GM12878 (cell line): ENCODE data around the gene ELL2. TPM values are rescaled to one million over a fixed set of nuclear protein-coding genes. Genes with fewer than 3 reads are reported as not detected.

ENCODE experiments used
- ATAC-seq: fragments of 200-7000 bp; cut with Tn5 transposase; 3 replicates; pipeline ENCODE4 v1.9.1; 2020; ENCODE audit warnings: mild to moderate bottlenecking, moderate library complexity
- BruUV-seq: library from RNA; stranded (reverse); fragments of 400-500 nt; replicated peaks from 2 replicates; lab custom pipeline; 2021; lab: Mats Ljungman, UMichigan
- CTCF ChIA-PET: fragments of 300-600 bp; sonication (Branson Sonifier 250); formaldehyde crosslinking; extraction: SDS; loops from one replicate; lab custom pipeline; 2021; ENCODE audit warnings: inconsistent platforms; lab: Yijun Ruan, JAX
- POLR2A ChIA-PET: fragments of 350-600 bp; formaldehyde crosslinking; extraction: SDS; loops from one replicate; lab custom pipeline; 2021; ENCODE audit warnings: inconsistent platforms; lab: Charles Lee
- RAD21 ChIA-PET: fragments of 300-600 bp; sonication (Branson Sonifier 250); formaldehyde crosslinking; loops from one replicate; lab custom pipeline; 2023; ENCODE audit warnings: antibody characterized with exemption; ENCODE audit not compliant: unreplicated experiment; lab: Charles Lee
- SMC1A ChIA-PET: fragments of 300-600 bp; sonication (Branson Sonifier 250); formaldehyde crosslinking; loops from one replicate; lab custom pipeline; 2023; ENCODE audit not compliant: unreplicated experiment, uncharacterized antibody; lab: Charles Lee
- DNase-seq: peaks from one replicate; pipeline ENCODE4 v3.0.0-alpha.2; 2011; ENCODE audit warnings: low read depth, low spot score
- FAIRE-seq: peaks from 3 replicates; lab custom pipeline; 2011; peaks lifted over from hg19 to GRCh38; lab: Jason Lieb, UNC
- H2AFZ ChIP-seq: 2 replicates; pipeline ENCODE4 v1.6.0; 2011; ENCODE audit warnings: low read depth, low read length, control low read depth; ENCODE audit not compliant: control insufficient read depth
- H3K27ac ChIP-seq: 2 replicates; pipeline ENCODE4 v1.5.1; 2011; ENCODE audit warnings: control low read depth; ENCODE audit not compliant: control insufficient read depth, insufficient read depth
- H3K27me3 ChIP-seq, 2 experiments: replicated peaks in 1 of 2; 2 replicates each; pipeline versions ENCODE4 v1.6.0 to v1.6.1; 2011; ENCODE audit warnings: low read length in 1 of 2; ENCODE audit not compliant: control insufficient read depth in 2 of 2, insufficient read depth in 2 of 2
- H3K36me3 ChIP-seq, 2 experiments: 2 replicates each; pipeline ENCODE4 v1.5.1; 2011; ENCODE audit warnings: low read length in 1 of 2; ENCODE audit not compliant: control insufficient read depth in 2 of 2, insufficient read depth in 2 of 2
- H3K4me1 ChIP-seq: 2 replicates; pipeline ENCODE4 v1.6.1; 2011; ENCODE audit warnings: mild to moderate bottlenecking, low read length, moderate library complexity, mixed read lengths; ENCODE audit not compliant: control insufficient read depth, insufficient read depth
- H3K4me2 ChIP-seq: 2 replicates; pipeline ENCODE4 v1.6.0; 2011; ENCODE audit warnings: control low read depth; ENCODE audit not compliant: control insufficient read depth, insufficient read depth
- H3K4me3 ChIP-seq: fragments of 200-600 bp; sonication (generic); 2 replicates; pipeline ENCODE4 v1.5.1; 2016
- H3K79me2 ChIP-seq: 2 replicates; pipeline ENCODE4 v1.6.0; 2011; ENCODE audit warnings: low read length; ENCODE audit not compliant: control insufficient read depth, insufficient read depth
- H3K9ac ChIP-seq: 2 replicates; pipeline ENCODE4 v1.8.0; 2011; ENCODE audit warnings: low read length, control low read depth, mixed read lengths; ENCODE audit not compliant: control insufficient read depth, insufficient read depth
- H3K9me3 ChIP-seq: replicated peaks from 3 replicates; pipeline ENCODE4 v1.5.1; 2011; ENCODE audit warnings: mild to moderate bottlenecking, low read length; ENCODE audit not compliant: control insufficient read depth, insufficient read depth
- H4K20me1 ChIP-seq: 2 replicates; pipeline ENCODE4 v1.6.0; 2011; ENCODE audit not compliant: control insufficient read depth, insufficient read depth
- SMARCA5 ChIP-seq: fragments of 450-650 bp; IDR thresholded peaks from 2 replicates; pipeline ENCODE4 v1.6.1; 2017; ENCODE audit warnings: mild to moderate bottlenecking
- WGBS: methylation state at CpG from one replicate; pipeline ENCODE4 v1.1.6; 2016; ENCODE audit warnings: low lambda C conversion rate; ENCODE audit not compliant: insufficient replicate concordance, insufficient coverage; ENCODE audit errors: missing lambda C conversion rate; 5-methylcytosine and 5-hydroxymethylcytosine counted together
- in situ Hi-C: fragments of 300-500 bp; cut with MboI; formaldehyde crosslinking; loops from 9 replicates; pipeline ENCODE4 v1.14.3; 2018; ENCODE audit warnings: mixed read lengths
- intact Hi-C: fragments of 100-400 bp; cut with micrococcal nuclease; formaldehyde crosslinking; loops from one replicate; pipeline ENCODE4 v1.14.2; 2022; ENCODE audit not compliant: unreplicated experiment
- polyA plus RNA-seq, 11 experiments: library from polyadenylated mRNA; depleted of rRNA in 4 of 11; unstranded in 6 of 11; stranded (reverse) in 5 of 11; fragments of >200 nt; fragmentation: Nextera tagmentation in 4 of 11; fragmentation: Illumina TruSeq in 1 of 11; extraction: Ambion mirVana in 4 of 11; extraction: Trizol in 1 of 11; gene quantifications; 1 replicate in 1 of 11; 2 replicates in 10 of 11; pipeline versions ENCODE4 v1.2.1 to v1.2.3, GENCODE V29; 2011 to 2016; ENCODE audit warnings: inconsistent platforms in 2 of 11, missing spikeins in 2 of 11, low read depth in 1 of 11
- total RNA-seq, 4 experiments: library from RNA; depleted of rRNA in 3 of 4; stranded (reverse); fragments of >200 nt in 3 of 4; fragmentation: Illumina TruSeq in 1 of 4; extraction: Trizol in 1 of 4; gene quantifications; 2 replicates each; pipeline versions ENCODE4 v1.2.1 to v1.2.3, GENCODE V29; 2013 to 2021
- TF ChIP-seq, protein P1 (sequence below): IDR thresholded peaks from 2 replicates; pipeline ENCODE4 v1.6.1; 2012; ENCODE audit warnings: improper control_type of control experiment, low read depth, low read length; ENCODE audit not compliant: insufficient replicate concordance
- TF ChIP-seq, protein P2 (sequence below): fragments of 450-650 bp; formaldehyde crosslinking; IDR thresholded peaks from 2 replicates; pipeline ENCODE4 v1.5.0; 2022; ENCODE audit warnings: mild to moderate bottlenecking, missing genetic modification characterization

ELL2 gene
- total and polyA plus RNA-seq, 10 of the 15 experiments (the other 5 are each of a cell fraction or from before 2014, with no cell fraction given) = 24.2 to 91.4 (median 57.4) TPM

DNA sequence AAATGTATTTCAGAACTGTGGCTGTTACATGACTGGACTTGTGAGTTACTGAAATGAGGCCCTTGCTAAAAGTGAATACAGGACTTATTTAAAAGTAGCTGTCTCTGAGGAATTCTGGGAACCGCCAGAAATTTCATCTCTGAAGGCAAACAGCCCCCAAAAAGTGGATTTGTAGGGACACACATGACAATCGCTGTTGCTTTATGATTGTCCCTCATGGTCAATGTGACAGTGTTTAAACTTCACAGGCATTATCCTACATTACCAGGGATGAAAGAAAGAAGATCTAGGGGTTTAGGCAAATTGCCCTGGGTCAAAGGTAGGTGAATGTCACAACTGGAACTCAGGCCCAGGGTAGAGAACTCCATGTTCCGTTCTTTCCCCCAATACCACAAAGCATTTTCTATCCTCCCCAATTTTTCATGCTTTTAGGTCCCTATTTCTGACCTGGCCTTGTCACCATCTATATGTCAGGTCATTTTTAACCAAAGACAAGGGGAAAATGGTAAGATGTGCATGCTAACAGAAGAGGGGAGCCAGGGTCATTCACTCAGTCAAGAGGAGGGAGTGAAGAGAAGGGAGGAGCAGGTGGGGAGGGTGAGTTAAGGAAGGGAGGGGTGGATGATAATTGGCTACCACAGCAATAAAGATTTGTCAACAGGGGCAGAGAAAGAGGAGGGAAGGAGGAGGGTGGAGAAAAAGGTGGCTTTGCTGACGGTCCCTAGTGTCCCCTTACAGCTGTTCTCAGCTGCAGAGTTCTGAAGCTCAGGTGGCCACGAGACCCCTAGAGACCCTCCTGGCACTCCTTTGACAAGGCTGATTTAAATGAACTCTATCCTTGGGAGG is 81.3 kb downstream of the ELL2 start:
- no peak overlapping the region for H2AFZ ChIP-seq
- FAIRE-seq (no peak), DNase-seq (no peak), ATAC-seq (no peak)
- H3K4me1 ChIP-seq = peaks cover 12% of the 10 kb centered on the region; the same call in 1 of the 2 replicates
- no peaks in the 10 kb centered on the region for H3K79me2 ChIP-seq
- ChIA-PET SMC1A (interaction anchor here (0.9 to 4.5 kb wide), 10 partner anchors 10 to 560 kb away, joined by 3 to 29 read pairs (median 5); no protein-coding TSS in a partner anchor), CTCF (interaction anchor here (1.0 to 3.2 kb wide), 6 partner anchors 10 to 457 kb away, joined by 3 to 23 read pairs (median 4); no protein-coding TSS in a partner anchor), POLR2A (interaction anchor here (4.2 kb wide), 1 partner anchor 10 kb away, joined by 16 read pairs; no protein-coding TSS in a partner anchor), RAD21 (interaction anchor here (1.0 to 2.8 kb wide), 5 partner anchors 10 to 82 kb away, joined by 3 to 16 read pairs (median 7); partner anchors contain the start of gene ELL2)
- BruUV-seq = no TSS peak
- H4K20me1 ChIP-seq = no peaks in the 10 kb centered on the region
- no peak overlapping the region for H3K9ac ChIP-seq
- no peaks in the 10 kb centered on the region for H3K36me3 ChIP-seq
- no peak overlapping the region for H3K4me3 ChIP-seq
- no peak overlapping the region for H3K27ac ChIP-seq
- H3K9me3 ChIP-seq = no peaks in the 10 kb centered on the region; the same call in 2 of the 3 replicates
- intact Hi-C loops = no loop called here
- WGBS = 68% methylated on average over 5 of the region's 5 CpGs
- no peak for TF ChIP-seq SMARCA5
- TF ChIP-seq, protein P1, sequence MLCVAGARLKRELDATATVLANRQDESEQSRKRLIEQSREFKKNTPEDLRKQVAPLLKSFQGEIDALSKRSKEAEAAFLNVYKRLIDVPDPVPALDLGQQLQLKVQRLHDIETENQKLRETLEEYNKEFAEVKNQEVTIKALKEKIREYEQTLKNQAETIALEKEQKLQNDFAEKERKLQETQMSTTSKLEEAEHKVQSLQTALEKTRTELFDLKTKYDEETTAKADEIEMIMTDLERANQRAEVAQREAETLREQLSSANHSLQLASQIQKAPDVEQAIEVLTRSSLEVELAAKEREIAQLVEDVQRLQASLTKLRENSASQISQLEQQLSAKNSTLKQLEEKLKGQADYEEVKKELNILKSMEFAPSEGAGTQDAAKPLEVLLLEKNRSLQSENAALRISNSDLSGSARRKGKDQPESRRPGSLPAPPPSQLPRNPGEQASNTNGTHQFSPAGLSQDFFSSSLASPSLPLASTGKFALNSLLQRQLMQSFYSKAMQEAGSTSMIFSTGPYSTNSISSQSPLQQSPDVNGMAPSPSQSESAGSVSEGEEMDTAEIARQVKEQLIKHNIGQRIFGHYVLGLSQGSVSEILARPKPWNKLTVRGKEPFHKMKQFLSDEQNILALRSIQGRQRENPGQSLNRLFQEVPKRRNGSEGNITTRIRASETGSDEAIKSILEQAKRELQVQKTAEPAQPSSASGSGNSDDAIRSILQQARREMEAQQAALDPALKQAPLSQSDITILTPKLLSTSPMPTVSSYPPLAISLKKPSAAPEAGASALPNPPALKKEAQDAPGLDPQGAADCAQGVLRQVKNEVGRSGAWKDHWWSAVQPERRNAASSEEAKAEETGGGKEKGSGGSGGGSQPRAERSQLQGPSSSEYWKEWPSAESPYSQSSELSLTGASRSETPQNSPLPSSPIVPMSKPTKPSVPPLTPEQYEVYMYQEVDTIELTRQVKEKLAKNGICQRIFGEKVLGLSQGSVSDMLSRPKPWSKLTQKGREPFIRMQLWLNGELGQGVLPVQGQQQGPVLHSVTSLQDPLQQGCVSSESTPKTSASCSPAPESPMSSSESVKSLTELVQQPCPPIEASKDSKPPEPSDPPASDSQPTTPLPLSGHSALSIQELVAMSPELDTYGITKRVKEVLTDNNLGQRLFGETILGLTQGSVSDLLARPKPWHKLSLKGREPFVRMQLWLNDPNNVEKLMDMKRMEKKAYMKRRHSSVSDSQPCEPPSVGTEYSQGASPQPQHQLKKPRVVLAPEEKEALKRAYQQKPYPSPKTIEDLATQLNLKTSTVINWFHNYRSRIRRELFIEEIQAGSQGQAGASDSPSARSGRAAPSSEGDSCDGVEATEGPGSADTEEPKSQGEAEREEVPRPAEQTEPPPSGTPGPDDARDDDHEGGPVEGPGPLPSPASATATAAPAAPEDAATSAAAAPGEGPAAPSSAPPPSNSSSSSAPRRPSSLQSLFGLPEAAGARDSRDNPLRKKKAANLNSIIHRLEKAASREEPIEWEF = no peak
- TF ChIP-seq, protein P2, sequence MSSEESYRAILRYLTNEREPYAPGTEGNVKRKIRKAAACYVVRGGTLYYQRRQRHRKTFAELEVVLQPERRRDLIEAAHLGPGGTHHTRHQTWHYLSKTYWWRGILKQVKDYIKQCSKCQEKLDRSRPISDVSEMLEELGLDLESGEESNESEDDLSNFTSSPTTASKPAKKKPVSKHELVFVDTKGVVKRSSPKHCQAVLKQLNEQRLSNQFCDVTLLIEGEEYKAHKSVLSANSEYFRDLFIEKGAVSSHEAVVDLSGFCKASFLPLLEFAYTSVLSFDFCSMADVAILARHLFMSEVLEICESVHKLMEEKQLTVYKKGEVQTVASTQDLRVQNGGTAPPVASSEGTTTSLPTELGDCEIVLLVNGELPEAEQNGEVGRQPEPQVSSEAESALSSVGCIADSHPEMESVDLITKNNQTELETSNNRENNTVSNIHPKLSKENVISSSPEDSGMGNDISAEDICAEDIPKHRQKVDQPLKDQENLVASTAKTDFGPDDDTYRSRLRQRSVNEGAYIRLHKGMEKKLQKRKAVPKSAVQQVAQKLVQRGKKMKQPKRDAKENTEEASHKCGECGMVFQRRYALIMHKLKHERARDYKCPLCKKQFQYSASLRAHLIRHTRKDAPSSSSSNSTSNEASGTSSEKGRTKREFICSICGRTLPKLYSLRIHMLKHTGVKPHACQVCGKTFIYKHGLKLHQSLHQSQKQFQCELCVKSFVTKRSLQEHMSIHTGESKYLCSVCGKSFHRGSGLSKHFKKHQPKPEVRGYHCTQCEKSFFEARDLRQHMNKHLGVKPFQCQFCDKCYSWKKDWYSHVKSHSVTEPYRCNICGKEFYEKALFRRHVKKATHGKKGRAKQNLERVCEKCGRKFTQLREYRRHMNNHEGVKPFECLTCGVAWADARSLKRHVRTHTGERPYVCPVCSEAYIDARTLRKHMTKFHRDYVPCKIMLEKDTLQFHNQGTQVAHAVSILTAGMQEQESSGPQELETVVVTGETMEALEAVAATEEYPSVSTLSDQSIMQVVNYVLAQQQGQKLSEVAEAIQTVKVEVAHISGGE = no peak
- no peaks in the 10 kb centered on the region; a peak in 1 of 4 replicates for H3K27me3 ChIP-seq
- in situ Hi-C loops = no loop called here
- H3K4me2 ChIP-seq = no peak overlapping the region
